ENCODE data around the gene CCL5.

The CCL5 gene

GRCh38 chr17:35879773-35880654, at the start of gene CCL5:
Gene CCL5 (minus strand): TSS chr17:35880360.
- no peak for DNase-seq

- DNase-seq, result no peak
These were observed 47.6 kb upstream of the CCL5 start for GRCh38 chr17:35927714-35928113.

DNA sequence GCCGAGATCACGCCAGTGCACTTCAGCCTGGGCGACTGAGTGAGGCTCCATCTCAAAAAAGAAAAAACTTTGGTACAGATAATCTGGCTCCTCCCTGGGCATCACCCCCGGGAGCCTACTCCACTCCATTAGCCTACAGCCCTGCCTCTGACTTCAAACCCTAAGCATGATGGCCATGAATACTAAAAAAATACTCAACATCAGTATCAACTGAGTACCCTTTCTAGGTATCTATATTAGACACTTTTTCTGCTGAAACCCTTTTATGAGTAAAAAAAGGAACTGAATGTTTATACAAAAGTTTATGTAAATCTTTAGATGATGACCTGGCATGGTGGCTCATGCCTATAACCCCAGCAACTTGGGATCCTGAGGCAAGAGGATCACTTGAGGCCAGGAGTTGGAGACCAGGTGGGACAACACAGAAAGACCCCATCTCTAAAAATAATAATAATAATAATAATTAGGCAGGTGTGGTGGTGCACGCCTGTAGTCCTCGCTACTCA, 43.5 kb upstream of the CCL5 start:
- no peak for DNase-seq

DNA sequence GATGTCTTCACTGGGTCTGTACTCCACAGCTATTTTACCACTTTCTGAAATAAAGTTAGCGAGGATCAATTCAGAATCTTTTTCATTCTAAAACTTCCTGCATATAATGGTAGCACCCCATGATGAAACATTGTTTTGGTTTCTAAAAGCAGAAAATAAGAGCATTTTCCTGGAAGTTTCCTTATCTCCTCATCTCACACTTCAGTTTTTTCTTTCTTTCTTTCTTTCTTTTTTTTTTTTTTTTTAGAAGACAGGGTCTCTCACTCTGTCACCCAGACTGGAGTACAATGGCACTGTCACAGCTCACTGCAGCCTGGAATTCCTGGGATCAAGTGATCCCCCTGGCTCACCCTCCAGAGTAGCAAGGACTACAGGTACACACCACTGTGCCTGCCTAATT, 40.1 kb upstream of the CCL5 start:
- no peak for DNase-seq

DNA sequence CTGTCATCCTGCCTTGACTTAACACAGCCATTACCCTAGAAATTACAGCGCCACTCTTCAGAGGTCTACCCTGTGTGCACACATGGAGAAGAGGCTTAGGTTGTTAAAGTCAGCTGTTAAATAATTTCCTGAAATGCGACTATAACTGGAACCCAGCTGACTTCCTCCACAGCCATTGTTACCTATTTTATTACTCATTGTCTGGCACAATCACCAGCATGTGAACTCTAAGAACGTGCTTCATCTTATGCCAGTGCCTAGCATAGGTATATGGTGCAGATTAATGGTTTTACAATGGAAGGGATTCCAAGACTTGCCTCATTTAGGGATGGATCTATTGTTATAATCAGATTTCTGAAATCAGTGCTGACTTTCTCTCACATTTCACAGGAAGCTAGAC, 38.5 kb upstream of the CCL5 start:
- no peak for DNase-seq

DNA sequence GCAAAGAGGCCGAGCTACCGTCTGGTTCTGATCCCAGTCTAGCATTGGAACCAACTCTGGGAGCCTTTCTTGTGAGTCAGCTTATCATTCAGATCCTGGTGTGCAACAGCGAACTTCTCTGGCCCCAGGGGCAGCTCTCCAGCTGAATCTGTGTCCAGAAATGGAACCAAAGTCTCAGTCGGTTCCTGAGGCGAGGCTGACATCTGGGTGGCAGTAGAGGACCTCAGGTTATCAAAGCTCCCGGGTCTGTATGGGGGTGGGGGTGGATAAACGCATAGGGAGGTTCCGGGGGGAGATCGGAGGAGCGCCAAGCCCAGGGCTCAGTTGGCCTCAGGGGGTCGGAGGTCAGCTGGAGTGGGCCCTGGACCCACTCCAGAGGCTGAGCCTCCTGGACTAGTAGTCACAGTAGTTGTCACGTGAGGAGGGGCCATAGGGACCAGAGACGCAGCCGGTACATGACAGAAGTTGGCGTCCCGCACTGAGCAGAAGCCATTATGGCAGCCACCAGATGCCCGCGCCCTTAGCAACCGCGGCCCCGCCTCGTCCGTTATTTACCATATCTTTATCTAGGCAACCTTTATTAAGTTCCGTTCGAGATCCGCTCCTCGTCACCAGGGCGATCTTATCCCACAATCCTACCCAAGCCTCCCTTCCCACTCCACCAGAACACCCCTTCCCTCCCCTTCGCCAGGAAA, 37.5 kb upstream of the CCL5 start:
- DNase-seq, result no peak

- DNase-seq, result no peak
These were observed 35.2 kb upstream of the CCL5 start for GRCh38 chr17:35915153-35915964.

DNA sequence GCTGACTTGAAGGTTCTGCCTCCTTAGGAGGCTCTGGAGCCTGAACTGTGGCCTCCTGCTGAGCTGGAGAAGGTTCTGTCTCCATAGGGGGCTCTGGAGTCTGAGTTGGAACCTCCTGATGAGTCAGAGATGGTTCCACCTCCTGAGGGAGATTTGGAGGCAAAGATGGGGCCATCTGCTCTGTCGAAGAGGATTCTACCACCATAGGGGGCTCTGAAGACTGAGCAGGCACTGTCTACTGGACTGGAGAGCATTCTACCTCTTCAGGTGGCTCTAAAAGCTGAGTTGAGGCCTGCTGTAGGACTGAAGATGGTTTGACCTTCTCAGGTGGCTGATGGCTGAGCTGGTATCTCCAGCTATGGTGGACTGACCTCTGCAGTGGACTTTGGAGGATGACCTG, 34.2 kb upstream of the CCL5 start:
- no peak for DNase-seq

- no peak for DNase-seq
These were observed 33.4 kb upstream of the CCL5 start for GRCh38 chr17:35913609-35914008.

DNA sequence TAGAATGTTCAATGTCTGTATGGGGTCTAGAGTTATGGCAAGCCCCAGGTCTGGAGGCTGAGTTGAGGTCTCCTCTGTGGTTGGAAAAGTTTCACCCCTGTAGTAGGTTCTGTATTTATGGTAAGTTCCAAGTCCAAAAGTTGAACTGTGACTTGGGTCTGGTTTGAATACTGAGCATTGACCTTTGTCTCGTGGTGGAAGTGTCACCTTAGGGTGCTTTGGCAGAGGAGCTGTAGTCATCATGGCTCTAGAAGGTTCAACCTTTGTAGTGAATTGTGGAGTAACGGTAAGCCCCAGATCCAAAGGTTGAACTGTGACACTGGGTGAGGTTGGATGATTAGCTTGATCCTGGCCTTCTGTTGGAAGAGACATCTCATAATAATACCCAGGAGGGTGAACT, 32.8 kb upstream of the CCL5 start:
- no peak for DNase-seq

DNA sequence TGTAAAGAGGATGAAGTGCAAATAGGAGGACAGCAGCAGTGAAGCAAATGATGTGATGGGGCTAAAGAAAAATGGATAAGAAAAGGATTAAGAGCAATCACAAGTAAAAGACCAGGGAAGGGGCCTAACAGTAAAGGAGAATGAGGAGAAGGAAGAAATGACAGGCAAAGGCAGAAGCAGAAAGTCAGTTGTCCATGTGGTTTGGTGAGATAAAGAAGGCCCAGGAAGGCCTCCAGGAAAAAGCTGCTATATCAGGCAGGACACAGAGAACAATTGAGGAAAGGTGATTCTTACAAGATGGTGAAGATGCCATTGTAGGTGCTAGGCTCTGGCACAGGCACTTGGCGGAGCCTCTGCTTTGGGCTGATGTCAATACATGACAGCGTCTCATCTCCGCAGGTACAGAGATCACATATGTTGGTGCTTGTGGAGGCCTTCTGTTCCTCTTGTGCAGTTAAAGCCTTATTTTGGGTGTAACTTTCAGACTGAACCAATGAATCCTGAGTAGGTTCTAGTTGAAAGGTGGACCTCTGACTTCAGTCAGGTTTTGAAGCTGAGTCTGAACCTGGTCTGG, 32.3 kb upstream of the CCL5 start:
- no peak for DNase-seq

DNA sequence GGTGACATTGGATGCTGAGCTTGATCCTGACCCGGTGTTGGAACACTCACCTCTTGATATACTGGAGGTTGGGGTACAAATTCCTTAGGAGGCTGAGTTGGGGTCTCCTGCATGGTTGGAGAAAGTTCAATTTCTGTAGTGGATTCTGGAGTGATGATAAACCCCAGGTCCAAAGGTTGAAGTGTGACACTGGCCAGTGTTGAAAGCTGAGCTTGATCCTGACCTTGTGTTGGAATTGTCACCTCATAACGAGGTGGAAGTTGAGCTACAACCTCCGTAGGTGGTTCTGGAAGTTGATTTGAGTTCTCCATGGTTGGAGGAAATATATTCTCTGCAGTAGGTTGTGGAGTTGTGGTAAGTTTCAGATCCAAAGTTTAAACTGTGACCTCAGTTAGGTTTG, 29.2 kb upstream of the CCL5 start:
- DNase-seq, result no peak

GRCh38 chr17:35907691-35908090, 27.5 kb upstream of the CCL5 start:
- no peak for DNase-seq

- DNase-seq, result no peak
These were observed 26.9 kb upstream of the CCL5 start for GRCh38 chr17:35906926-35907637.

DNA sequence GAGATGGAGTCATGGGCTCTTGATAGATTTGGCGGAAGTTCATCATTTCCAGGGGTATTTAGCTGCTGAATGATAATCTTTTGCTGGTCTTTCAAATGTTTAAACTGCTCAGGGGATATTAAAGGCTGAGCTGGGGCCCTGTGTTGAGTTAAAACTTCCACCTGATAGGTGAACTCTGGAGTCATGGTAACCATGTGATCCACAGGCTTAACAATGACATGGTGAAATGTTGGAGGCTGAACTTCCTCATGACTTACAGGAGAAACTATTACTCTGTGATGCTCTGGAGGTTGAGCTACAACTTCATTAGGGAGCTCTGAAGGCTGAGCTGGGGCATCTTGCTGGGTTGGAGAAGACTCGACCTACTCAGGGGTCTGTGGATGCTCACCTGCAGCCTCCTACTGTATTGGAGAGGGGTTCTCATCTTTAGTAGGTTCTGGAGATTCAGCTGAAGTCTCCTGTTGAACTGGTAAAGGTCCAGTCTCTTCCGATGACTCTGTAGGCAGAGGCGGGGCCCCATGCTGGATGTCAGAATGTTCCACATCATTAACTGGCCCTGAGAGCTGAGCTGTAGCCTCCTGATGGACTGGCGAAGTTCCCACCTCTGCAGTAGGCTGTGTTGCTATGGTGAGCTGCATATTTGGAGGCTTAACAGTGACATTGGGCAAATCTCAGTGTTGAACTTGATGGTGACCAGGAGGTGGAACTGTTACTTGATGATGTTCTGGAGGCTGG, 26.2 kb upstream of the CCL5 start:
- no peak for DNase-seq

- no peak for DNase-seq
These were observed 23.3 kb upstream of the CCL5 start for GRCh38 chr17:35903451-35903850.

- no peak for DNase-seq
These were observed 21.5 kb upstream of the CCL5 start for GRCh38 chr17:35901631-35902175.

GRCh38 chr17:35900708-35901480, 20.7 kb upstream of the CCL5 start:
- DNase-seq, result no peak

- DNase-seq, result no peak
These were observed 20.1 kb upstream of the CCL5 start for GRCh38 chr17:35900280-35900679.

All from right forelimb (tissue), 1 donor.